ENCODE measurements around the gene KIF13A. TPM values are rescaled to one million over a fixed set of nuclear protein-coding genes. Genes with fewer than 3 reads are reported as not detected.
A peak's percentile ranks its signal among the peaks of the same experiment; 100 is the strongest.
"Not testable (repeated sequence)": the region's sequence is repeated elsewhere in the genome, so short reads cannot be mapped to it uniquely, and the experiment has no call there.

KIF13A gene
- total RNA-seq, 1 experiment from 2014 or later = 23.7 TPM

DNA sequence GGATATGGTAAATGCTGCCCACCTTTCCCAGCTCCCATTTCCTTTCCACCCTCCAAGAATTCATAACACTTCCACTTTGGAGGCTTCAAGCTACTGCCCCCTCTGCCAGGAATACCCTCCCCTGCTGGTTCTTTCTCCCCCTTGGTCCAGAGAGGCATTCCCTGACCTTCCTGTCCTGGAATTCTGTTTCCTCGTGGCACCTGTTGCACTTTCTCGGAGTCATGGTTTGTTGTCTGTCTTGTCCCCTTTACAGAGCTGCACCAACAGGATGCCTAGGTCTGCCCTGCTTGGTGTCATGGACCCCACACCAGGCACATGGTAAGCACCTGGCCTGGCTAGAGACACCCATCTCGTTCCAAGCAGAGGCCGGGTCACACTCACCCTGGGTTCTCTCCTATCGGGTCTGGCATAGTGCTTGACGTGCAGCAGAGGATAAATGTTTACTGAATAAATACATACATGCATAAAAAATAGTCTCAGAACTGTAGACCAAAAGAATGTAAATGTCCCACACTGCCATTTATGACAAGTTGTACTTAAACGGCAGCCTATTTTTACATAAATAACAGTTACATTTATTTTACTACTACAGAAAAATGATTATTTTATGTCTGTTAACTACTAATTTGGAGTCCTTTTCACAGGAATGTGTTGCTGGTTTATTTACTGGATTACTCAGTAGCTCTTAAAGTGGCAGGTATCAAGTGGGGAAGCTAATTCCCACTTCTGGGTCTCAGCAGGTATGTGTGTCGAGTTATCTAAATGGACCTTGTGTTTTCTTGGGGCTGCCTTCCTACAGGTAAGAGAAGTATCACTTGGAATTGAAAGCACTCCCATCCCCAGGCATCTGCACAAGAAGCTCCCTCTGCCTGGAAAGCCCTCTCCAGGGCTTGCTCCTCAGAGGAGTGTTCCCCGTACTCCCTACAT, 69.3 kb downstream of the KIF13A start:
- no peak for DNase-seq (ENCODE audit: low read depth)
- in situ Hi-C loops (cut with HindIII; ENCODE audit: low pct_unique_long_range_greater_than_20kb, low sequenced_read_pairs) = no loop called here

DNA sequence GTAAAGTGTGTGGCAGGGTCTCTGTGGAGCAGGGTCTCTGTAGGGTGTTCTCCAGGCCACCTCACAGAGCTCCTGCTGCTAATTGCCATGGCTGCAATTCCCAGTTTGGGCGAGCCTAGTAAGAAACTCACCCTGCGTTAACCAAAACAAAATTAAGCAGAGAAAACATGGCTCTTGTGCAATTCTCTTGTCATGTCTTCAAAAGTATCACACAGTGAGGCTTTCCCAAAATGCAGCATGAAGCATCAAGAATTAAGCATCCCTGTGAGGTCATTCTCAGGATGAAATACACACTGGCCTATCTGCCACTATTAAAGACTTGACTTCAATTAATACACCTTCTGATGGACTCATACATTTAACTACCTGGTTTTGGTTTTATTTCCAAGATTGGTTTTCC, 72.8 kb downstream of the KIF13A start:
- DNase-seq (ENCODE audit: low read depth) = no peak
- in situ Hi-C loops (cut with HindIII; ENCODE audit: low pct_unique_long_range_greater_than_20kb, low sequenced_read_pairs) = no loop called here

DNA sequence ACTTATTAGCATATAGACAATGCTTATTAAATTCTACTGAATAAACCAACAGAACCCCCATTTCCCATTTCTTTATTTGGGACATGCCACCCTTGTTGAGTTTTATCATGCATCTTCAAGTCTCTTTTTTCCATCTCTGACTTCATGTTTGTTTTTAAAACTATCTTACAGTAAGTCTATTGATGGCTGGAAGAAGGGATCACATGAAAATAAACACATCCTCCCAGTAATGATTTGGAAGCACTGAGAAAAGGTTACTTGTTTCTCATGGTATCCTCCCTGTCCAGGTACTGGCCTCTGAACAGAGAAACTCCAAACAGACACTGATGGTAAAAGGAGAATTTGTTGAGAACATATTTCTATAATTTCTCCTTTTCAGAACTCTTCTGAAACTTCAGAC, 74.9 kb downstream of the KIF13A start:
- in situ Hi-C loops (cut with HindIII; ENCODE audit: low pct_unique_long_range_greater_than_20kb, low sequenced_read_pairs) = no loop called here
- DNase-seq (ENCODE audit: low read depth) = no peak

- in situ Hi-C loops (cut with HindIII; ENCODE audit: low pct_unique_long_range_greater_than_20kb, low sequenced_read_pairs) = not testable (repeated sequence)
These were observed 75.8 kb downstream of the KIF13A start for GRCh38 chr6:17911656-17912055.

DNA sequence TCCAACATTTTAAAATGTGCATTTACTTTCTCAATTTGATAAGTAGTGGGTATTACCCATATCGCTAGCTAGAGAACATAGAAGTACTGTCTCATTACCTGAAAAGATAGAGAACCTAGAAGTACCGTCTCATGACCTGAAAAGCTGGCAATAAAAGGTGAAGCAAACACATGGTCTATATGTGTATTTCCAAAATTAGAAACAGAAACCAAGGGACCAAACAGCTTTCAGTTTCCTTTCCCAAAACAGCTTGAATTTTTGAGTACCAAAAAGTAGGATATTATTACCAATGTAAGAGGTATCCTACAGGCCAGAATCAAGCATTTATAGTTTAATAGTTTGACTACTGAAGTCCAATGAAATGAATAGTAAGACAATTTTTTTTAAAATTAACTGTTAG, 77.2 kb downstream of the KIF13A start:
- no peak for DNase-seq (ENCODE audit: low read depth)
- in situ Hi-C loops (cut with HindIII; ENCODE audit: low pct_unique_long_range_greater_than_20kb, low sequenced_read_pairs) = no loop called here

More at GRCh38 chr6:17911656-17912055, 75.8 kb downstream of the KIF13A start:
- DNase-seq (ENCODE audit: low read depth) = not testable (repeated sequence)

DNA sequence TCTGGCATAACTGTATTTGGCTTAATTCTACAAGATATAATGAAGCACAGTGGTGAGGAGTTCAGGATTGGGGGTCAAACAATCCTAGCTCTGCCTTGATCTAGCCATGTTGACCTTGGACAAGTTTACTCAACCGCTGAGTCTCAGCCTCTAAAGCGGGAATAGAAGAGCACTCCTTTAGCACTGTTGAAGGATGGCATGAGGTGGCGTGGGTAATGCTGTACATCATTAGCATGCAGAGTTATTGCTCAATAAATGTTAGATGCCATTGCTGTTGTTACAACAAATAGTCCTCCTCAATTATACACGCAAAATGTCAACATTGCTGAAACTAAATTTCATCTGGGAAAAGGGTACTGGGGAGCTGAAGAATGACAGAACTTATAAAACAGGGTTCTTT, 78.6 kb downstream of the KIF13A start:
- peak; percentile 15 for DNase-seq (ENCODE audit: low read depth)
- in situ Hi-C loops (cut with HindIII; ENCODE audit: low pct_unique_long_range_greater_than_20kb, low sequenced_read_pairs) = no loop called here

DNA sequence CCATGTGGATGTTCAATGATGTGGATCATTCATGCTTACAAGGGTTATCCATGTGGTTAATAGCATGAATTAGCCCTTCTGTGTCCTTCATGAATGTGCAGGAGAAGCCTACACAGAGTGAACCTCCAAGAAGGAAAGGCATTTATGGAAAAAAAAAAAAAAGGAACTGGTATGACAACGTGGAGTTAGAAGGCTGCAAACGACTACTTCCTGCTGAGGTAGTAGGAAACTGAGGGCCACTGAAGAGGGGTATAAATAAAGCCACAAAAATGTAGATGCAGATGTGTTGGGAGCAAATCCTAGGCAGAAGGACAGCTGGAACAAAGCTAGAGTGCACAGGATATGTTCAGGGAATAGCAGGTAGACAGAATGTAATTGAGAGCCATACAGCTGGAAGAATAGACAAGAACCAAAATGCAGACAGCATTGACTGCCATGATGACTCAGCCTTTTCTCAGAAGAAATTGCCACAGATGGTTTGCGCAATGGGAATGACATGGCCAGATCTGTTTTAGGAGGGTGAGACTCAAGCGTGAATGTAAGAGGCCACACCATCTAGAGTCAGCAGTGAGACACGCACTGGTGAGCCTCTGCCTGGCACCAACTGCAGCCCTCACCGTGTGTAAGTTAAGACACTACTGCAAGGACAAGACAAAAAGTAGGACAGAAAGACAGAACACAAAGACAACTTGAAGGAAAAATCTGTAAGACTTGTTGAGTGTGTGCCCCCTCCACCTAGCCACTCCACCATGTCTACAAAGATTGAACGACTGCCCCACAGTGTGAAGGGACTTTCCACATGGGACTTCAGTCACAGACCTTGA, 79.8 kb downstream of the KIF13A start:
- in situ Hi-C loops (cut with HindIII; ENCODE audit: low pct_unique_long_range_greater_than_20kb, low sequenced_read_pairs) = no loop called here
- peak; percentile 97 for DNase-seq (ENCODE audit: low read depth)

DNA sequence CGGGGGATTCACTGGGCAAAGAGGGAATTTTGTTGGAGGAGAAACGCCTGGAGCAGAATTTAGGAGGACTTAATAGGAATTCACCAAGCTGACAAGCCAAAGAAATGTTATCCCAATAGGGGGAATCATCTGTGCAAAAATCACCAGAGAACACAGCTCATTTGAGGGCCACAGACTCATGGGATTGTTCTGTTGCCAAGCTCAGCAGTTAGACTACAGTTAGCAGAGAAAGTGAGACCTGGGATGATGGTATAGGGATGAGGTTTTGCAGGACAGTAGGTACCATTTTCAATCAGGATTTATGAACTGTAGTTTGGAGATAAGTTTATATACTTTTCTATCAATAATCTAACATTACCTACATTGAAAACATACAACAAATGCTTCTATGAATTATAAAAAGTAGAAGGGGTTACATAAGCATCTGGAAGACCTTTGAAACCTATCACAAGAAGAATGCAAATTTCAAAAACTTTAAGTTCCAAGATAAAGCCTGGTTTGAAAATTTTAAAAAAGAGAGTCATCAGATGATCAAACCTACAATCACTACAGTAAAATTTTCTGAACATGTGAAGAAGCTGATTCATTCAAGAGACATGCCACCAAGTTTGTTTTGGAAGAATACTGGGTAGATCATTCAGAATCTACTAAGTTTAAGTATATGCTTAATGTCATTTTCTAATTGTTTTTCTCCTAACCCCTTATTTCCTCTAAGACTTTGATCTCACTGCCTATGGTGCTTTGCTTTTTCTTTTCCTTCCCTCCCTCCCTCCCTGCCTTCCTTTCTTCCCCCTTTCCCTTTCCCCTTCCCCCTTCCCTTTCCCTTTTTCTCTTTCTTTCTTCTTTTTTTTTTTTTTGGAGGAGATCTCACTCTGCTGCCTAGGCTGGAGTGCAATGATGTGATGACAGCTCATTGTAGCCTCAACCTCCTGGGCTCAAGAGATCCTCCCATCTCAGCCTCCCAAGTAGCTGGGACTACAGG, 81.5 kb downstream of the KIF13A start:
- DNase-seq (ENCODE audit: low read depth) = peak; percentile 37
- in situ Hi-C loops (cut with HindIII; ENCODE audit: low pct_unique_long_range_greater_than_20kb, low sequenced_read_pairs) = no loop called here

- in situ Hi-C loops (cut with HindIII; ENCODE audit: low pct_unique_long_range_greater_than_20kb, low sequenced_read_pairs) = no loop called here
- no peak for DNase-seq (ENCODE audit: low read depth)
These were observed 82.8 kb downstream of the KIF13A start for GRCh38 chr6:17904491-17905120.

GRCh38 chr6:17902974-17903373, 84.5 kb downstream of the KIF13A start:
- in situ Hi-C loops (cut with HindIII; ENCODE audit: low pct_unique_long_range_greater_than_20kb, low sequenced_read_pairs) = no loop called here
- no peak for DNase-seq (ENCODE audit: low read depth)

GRCh38 chr6:17901493-17901892, 85.9 kb downstream of the KIF13A start:
- DNase-seq (ENCODE audit: low read depth) = no peak
- in situ Hi-C loops (cut with HindIII; ENCODE audit: low pct_unique_long_range_greater_than_20kb, low sequenced_read_pairs) = no loop called here

DNA sequence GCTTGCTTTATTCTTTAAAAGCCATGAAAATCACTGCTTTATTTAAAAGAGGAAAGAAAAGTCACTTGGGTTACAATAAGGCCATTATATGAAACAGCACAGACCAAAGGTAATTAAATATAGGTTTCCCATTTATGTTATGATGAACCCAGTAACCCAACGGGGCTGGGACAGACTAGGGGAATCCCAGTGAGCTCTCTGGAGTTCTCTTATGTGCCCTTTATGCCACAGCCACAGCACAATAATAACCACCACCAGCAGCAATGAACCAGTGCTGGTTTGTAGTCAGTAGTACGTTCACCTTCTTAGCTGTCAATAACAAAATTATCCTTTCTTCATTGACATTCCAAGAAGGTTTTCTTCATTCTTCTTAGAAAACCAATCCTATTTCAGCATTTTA, 87.4 kb downstream of the KIF13A start:
- in situ Hi-C loops (cut with HindIII; ENCODE audit: low pct_unique_long_range_greater_than_20kb, low sequenced_read_pairs) = no loop called here
- DNase-seq (ENCODE audit: low read depth) = no peak

- no peak for DNase-seq (ENCODE audit: low read depth)
- in situ Hi-C loops (cut with HindIII; ENCODE audit: low pct_unique_long_range_greater_than_20kb, low sequenced_read_pairs) = no loop called here
These were observed 87.9 kb downstream of the KIF13A start for GRCh38 chr6:17899491-17899890.

GRCh38 chr6:17897681-17898080, 89.8 kb downstream of the KIF13A start:
- DNase-seq (ENCODE audit: low read depth) = no peak
- in situ Hi-C loops (cut with HindIII; ENCODE audit: low pct_unique_long_range_greater_than_20kb, low sequenced_read_pairs) = no loop called here

DNA sequence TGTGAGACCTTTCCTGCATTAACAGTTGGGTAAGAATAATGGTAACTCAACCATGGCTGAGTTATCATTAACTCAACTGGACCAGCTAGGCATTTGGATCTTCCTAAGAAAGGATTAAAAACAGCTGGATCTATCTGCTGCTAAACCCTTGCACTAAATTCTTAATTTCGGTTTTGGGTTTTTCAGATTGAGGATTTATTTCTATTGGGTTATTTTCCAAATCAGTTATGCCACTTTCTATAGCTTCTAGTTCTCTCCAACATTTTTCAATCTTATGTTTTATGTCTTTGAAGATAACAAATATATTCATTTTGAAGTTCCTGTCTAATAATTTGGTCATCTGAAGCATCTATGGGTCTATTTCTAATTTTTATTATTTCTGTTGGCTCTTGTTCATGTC, 92.5 kb downstream of the KIF13A start:
- in situ Hi-C loops (cut with HindIII; ENCODE audit: low pct_unique_long_range_greater_than_20kb, low sequenced_read_pairs) = no loop called here
- DNase-seq (ENCODE audit: low read depth) = no peak

GRCh38 chr6:17894191-17894590, 93.2 kb downstream of the KIF13A start:
- no peak for DNase-seq (ENCODE audit: low read depth)
- in situ Hi-C loops (cut with HindIII; ENCODE audit: low pct_unique_long_range_greater_than_20kb, low sequenced_read_pairs) = no loop called here

- no peak for DNase-seq (ENCODE audit: low read depth)
These were observed 95.2 kb downstream of the KIF13A start for GRCh38 chr6:17892097-17892686.

More at GRCh38 chr6:17892097-17892686, 95.2 kb downstream of the KIF13A start:
- in situ Hi-C loops (cut with HindIII; ENCODE audit: low pct_unique_long_range_greater_than_20kb, low sequenced_read_pairs) = no loop called here
